Dermis microvascular lymphatic vessel endothelial cell (primary cell): Measurements from ENCODE around the gene SPIN1. TPM values are rescaled to one million over a fixed set of nuclear protein-coding genes. Genes with fewer than 3 reads are reported as not detected.
"Not testable (repeated sequence)": the region's sequence is repeated elsewhere in the genome, so short reads cannot be mapped to it uniquely, and the experiment has no call there.

Experiments
- DNase-seq, 2 donors: peaks; one replicate each; pipeline versions ENCODE4 v3.0.0 to v3.0.0-alpha.2; 2010; ENCODE audit warnings: low read depth in 2 of 2
- total RNA-seq: library from RNA; depleted of rRNA; stranded (reverse); fragments of >200 nt; gene quantifications from 2 replicates; pipeline ENCODE4 v1.2.1, GENCODE V29; 2014

SPIN1 gene
- 48.0 and 69.2 TPM in 2 replicates for total RNA-seq

DNA sequence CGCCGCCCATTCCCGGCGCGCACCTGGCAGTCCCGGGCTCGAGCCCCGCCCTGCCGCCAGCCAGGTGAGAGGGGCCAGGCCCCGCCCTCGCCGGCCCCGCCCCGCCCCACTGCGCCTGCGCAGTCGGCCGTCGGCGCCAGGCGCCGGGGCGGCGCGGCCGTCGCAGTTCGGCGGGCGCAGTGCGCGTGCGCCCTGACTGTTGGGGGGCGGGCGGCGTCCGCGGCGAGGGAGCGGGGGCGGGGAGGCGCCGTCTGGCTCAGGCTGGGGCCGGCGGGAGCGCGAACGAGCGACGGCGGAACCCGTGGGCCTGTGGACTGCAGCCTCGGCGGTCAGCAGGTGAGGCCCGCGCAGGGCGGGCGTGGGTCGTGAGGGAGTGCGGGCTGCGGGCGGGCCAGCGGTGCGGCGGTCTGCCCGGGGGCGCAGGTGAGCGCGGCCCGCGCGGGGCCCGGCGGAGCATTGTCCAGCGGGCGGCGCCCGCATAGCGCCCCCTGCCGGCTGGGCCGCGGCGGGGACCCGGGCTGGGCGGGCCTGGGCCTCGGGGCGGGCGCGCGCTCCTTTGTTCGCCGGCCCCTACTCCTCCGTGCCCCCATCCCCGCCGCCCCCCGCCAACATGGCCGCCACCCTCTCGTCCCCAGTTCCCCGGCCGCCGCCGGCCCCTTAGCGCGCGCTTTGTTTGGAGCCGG, at the start of gene SPIN1:
Gene SPIN1, plus strand, starts transcription at position 242 of the 683 bp plus-strand sequence. CDS start 38,096 bp downstream, outside the sequence.
- peak; percentile 46 to 77 for DNase-seq

- DNase-seq: no peak
Measured at GRCh38 chr9:88339317-88339716, 48.9 kb upstream of the SPIN1 start.

- DNase-seq: no peak
Measured at GRCh38 chr9:88342246-88342645, 46.0 kb upstream of the SPIN1 start.

DNA sequence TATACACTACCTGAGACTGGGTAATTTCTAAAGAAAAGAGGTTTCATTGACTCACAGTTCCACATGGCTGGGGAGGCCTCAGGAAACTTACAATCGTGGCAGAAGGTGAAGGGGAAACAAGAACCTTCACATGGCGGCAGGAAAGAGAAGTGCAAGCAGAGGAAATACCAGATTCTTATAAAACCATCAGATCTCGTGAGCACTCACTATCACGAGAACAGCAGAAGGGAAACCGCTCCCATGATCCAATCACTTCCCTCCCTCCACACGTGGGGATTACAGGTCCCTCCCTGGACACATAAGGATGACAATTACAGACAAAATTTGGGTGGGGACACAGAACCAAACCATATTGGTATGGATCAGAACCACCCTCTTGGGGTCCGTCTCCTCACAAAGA, 44.2 kb upstream of the SPIN1 start:
- no peak for DNase-seq

DNA sequence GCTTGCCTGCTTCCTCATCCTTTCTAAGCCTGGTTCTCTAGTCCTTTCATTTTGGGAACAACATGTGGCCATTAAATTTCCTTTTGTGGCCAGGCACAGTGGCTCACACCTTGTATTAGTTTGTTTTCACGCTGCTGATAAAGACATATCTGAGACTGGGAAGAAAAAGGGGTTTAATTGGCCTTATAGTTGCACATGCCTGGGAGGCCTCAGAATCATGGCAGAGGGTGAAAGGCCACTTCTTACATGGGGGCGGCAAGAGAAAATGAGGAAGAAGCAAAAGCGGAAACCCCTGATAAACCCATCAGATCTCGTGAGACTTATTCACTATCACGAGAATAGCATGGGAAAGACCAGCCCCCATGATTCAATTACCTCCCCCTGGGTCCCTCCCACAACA, 37.9 kb upstream of the SPIN1 start:
- not testable (repeated sequence) for DNase-seq

- no peak for DNase-seq
Measured at GRCh38 chr9:88355166-88355565, 33.1 kb upstream of the SPIN1 start.

- DNase-seq: not testable (repeated sequence)
Measured at GRCh38 chr9:88357250-88357649, 31.0 kb upstream of the SPIN1 start.

- no peak for DNase-seq
Measured at GRCh38 chr9:88358723-88359122, 29.5 kb upstream of the SPIN1 start.

DNA sequence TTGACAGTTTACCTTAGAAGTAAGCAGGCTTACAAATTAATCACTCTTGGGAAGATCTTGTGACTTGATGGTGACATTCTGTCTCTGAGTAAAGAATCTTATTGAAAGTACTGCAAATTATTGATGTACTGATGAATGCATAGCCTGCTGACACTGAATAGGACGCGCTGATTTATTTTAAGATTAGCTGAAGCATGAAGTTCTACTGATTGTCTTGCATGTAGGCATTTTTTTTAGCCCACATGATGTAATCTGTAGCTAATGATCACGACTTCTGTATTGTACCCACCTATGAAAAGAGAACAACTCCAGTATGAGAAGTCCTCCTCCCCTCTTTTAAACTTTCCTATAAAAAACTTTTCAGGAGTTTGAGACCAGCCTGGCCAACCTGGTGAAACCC, 28.3 kb upstream of the SPIN1 start:
- no peak for DNase-seq

- no peak for DNase-seq
Measured at GRCh38 chr9:88362681-88363080, 25.6 kb upstream of the SPIN1 start.

- no peak for DNase-seq
Measured at GRCh38 chr9:88363661-88364060, 24.6 kb upstream of the SPIN1 start.

GRCh38 chr9:88364706-88365105, 23.5 kb upstream of the SPIN1 start:
- no peak for DNase-seq

GRCh38 chr9:88370346-88370745, 17.9 kb upstream of the SPIN1 start:
- DNase-seq: no peak

- no peak for DNase-seq
Measured at GRCh38 chr9:88372103-88372654, 16.1 kb upstream of the SPIN1 start.

- no peak for DNase-seq
Measured at GRCh38 chr9:88373045-88373444, 15.2 kb upstream of the SPIN1 start.

GRCh38 chr9:88378317-88378716, 9.9 kb upstream of the SPIN1 start:
- peak in 1 of 2 donors; percentile 68 for DNase-seq

DNA sequence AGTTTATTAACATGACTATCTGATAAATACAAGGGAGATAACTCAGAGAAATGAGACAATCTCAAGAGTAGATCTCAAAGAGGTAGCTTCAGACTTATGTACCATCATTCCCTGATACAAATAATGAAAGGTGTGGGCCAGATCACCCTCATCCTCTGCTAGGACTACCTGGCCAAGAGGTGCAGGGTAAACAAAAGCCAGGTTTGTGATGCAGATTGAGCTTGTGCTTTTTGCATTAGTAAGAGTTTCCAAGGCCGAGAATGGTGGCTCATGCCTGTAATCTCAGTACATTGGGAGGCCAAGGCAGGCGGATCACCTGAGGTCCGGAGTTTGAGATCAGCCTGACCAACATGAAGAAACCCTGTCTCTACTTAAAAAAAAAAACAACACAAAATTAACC, 8.9 kb upstream of the SPIN1 start:
- no peak for DNase-seq

- DNase-seq: no peak
Measured at GRCh38 chr9:88380118-88380517, 8.1 kb upstream of the SPIN1 start.

DNA sequence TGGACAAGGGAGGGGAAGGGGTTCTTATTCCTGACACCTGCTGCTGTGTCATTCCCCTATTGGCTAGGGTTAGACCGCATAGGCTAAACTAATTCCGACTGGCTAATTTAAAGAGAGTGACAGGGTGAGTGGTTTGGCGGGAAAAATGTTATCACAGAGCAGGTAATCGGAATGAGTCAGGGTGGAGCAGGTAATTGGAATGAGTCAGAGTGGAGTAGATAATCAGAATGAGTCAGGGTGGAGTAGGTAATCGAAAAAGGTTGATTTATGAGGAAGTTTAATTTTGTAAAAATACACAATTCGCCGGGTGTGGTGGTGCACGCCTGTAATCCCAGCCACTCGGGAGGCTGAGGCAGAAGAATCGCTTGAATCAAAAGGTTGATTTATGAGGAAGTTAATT, 6.9 kb upstream of the SPIN1 start:
- DNase-seq: not testable (repeated sequence)

GRCh38 chr9:88383176-88383575, 5.1 kb upstream of the SPIN1 start:
- no peak for DNase-seq

DNA sequence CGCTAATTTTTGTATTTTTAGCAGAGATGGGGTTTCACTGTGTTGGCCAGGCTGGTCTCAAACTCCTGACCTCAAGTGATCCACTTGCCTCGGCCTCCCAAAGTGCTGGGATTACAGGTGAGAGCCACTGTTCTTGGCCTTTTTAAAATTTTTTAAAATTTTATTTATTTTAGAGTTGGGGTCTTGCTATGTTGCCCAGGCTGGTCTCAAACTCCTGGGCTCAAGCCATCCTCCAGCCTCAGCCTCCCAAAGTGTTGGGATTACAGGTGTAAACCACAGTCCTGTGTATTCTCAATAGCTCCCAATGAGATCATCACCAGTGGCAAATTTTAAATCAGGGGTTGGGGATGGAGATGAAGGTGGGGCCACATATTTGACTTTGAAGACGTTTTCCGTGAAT, 2.1 kb upstream of the SPIN1 start:
- DNase-seq: not testable (repeated sequence)

GRCh38 chr9:88387036-88387551, 1.1 kb upstream of the SPIN1 start:
- no peak for DNase-seq

DNA sequence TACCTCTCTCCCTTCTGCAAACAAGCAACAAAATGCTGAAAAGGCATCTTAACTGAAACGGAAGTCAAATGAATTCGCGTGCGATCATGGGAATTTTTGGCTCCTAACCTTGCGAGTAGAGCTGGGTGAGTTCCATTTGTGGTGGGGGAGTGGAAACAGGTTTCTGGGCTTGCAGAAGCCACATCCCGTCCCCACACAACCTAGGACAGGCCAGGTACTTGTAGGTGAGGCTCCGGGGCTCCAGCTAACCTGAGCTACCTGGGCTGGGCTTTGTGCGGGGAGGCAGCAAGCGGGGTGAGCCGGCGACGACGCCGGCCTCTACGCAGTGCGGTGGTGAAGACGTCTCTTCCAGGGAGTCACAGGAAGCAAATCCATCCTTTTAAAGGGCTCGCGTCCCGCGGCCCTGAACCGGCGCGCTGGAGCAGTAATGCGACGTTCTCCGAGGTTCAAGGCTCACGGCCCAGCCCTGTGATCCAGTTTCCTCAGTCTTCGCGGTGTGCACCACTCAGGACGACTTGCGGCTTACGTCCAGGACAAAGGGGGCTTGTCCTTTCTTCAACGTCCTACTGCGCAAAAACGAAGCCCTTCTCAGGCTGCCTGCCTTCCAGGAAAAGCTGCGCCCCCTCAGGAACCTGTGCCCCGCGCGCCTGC, 567 bp upstream of the SPIN1 start:
- DNase-seq: peak in 1 of 2 donors; percentile 30
